ENCODE results near the gene SEMA3D. TPM values are rescaled to one million over a fixed set of nuclear protein-coding genes. Genes with fewer than 3 reads are reported as not detected.

SEMA3D gene
- total and polyA plus RNA-seq, 2 experiments from 2014 or later = 1.5 to 7.2 TPM

DNA sequence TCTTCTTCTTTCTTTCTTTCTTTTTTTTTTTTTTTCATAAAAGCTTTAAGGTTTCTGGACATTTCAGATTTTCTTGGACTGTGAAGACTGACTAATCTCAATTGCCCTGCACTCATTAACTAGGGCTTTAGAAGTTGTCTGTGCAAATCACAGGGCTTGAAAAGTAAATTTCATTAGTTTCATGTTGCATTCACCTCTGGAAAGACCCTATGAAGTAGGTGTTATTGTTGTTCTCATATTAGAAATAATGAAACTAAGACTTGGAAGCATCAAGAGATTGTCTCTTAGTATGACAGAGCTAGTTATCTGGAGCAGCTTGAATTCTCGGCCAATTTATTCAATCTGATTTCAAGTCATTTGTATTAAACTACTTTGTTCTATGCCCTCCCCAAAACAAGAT is 28.2 kb upstream of the SEMA3D start:
- Histone ChIP-seq H3K27me3 (ENCODE audit: insufficient read depth) (no peaks in the 10 kb centered on the region), H3K36me3 (ENCODE audit: insufficient read depth) (no peaks in the 10 kb centered on the region), H2AFZ (no peak overlapping the region), H3K79me2 (replicated peaks; ENCODE audit: insufficient read depth) (no peaks in the 10 kb centered on the region), H3K4me2 (no peak overlapping the region), H3K4me3 (no peak overlapping the region), H3K27ac (ENCODE audit: low read depth) (no peak overlapping the region), H3K4me1 (ENCODE audit: insufficient read depth) (no peaks in the 10 kb centered on the region), H4K20me1 (replicated peaks; ENCODE audit: insufficient read depth) (no peaks in the 10 kb centered on the region), H3K9me2 (ENCODE audit: insufficient read depth) (no peaks in the 10 kb centered on the region), H3F3A (replicated peaks; ENCODE audit: low read depth) (no peaks in the 10 kb centered on the region)
- Mint-ChIP-seq H3K27ac (no peak overlapping the region; the same call in 1 of the 2 replicates), H3K27me3 (ENCODE audit: insufficient read depth, low read depth, poor library complexity) (no peaks in the 10 kb centered on the region), H3K36me3 (ENCODE audit: low read depth) (no peaks in the 10 kb centered on the region), H3K4me1 (no peaks in the 10 kb centered on the region), H3K9me3 (no peaks in the 10 kb centered on the region), H3K4me3 (no peak overlapping the region)
- no peak for ATAC-seq
- no peak for DNase-seq (ENCODE audit: low spot score)
- no peak for TF ChIP-seq STAT1 (IDR thresholded peaks at IDR 0.05; ENCODE audit: unreplicated experiment)

DNA sequence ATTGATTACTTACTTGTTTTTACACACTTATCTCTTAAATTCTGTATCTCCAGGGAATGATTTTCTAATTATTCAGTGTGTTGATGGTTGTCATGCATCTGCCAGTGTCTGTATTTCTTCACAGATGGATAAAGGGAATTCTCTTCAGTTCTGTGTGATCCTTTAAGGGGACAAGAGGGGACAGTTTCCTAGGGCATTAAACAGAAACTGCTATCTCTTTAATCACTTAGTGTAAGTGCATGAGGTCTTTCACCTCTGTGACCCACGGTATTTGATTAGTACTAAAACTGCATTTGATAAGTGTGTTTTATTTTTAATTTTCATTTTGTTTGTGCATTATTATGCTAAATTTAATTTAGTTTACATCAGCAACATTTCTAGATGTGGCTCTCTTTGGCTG is 26.6 kb upstream of the SEMA3D start:
- no peaks in the 10 kb centered on the region for H3K4me1 ChIP-seq (ENCODE audit: insufficient read depth)
- no peak overlapping the region for H2AFZ ChIP-seq
- no peaks in the 10 kb centered on the region for H4K20me1 ChIP-seq (replicated peaks; ENCODE audit: insufficient read depth)
- no peaks in the 10 kb centered on the region for H3K79me2 ChIP-seq (replicated peaks; ENCODE audit: insufficient read depth)
- H3K27me3 Mint-ChIP-seq (ENCODE audit: insufficient read depth, low read depth, poor library complexity) = no peaks in the 10 kb centered on the region
- no peaks in the 10 kb centered on the region for H3K9me2 ChIP-seq (ENCODE audit: insufficient read depth)
- H3F3A ChIP-seq (replicated peaks; ENCODE audit: low read depth) = no peaks in the 10 kb centered on the region
- no peaks in the 10 kb centered on the region for H3K36me3 ChIP-seq (ENCODE audit: insufficient read depth)
- H3K27me3 ChIP-seq (ENCODE audit: insufficient read depth) = no peaks in the 10 kb centered on the region
- no peak overlapping the region for H3K4me2 ChIP-seq
- no peak overlapping the region for H3K4me3 ChIP-seq
- ATAC-seq (no peak), DNase-seq (ENCODE audit: low spot score) (no peak)
- no peaks in the 10 kb centered on the region for H3K36me3 Mint-ChIP-seq (ENCODE audit: low read depth)
- no peak overlapping the region for H3K27ac ChIP-seq (ENCODE audit: low read depth)
- no peak for TF ChIP-seq CREB1 (CRISPR knock-in tag; IDR thresholded peaks at IDR 0.05; ENCODE audit: low read depth)
- TF ChIP-seq, protein P1, sequence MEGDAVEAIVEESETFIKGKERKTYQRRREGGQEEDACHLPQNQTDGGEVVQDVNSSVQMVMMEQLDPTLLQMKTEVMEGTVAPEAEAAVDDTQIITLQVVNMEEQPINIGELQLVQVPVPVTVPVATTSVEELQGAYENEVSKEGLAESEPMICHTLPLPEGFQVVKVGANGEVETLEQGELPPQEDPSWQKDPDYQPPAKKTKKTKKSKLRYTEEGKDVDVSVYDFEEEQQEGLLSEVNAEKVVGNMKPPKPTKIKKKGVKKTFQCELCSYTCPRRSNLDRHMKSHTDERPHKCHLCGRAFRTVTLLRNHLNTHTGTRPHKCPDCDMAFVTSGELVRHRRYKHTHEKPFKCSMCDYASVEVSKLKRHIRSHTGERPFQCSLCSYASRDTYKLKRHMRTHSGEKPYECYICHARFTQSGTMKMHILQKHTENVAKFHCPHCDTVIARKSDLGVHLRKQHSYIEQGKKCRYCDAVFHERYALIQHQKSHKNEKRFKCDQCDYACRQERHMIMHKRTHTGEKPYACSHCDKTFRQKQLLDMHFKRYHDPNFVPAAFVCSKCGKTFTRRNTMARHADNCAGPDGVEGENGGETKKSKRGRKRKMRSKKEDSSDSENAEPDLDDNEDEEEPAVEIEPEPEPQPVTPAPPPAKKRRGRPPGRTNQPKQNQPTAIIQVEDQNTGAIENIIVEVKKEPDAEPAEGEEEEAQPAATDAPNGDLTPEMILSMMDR (conservative IDR thresholded peaks at IDR 0.05; ENCODE audit: low read depth in 2 of 2) = no peak
- TF ChIP-seq, protein P2, sequence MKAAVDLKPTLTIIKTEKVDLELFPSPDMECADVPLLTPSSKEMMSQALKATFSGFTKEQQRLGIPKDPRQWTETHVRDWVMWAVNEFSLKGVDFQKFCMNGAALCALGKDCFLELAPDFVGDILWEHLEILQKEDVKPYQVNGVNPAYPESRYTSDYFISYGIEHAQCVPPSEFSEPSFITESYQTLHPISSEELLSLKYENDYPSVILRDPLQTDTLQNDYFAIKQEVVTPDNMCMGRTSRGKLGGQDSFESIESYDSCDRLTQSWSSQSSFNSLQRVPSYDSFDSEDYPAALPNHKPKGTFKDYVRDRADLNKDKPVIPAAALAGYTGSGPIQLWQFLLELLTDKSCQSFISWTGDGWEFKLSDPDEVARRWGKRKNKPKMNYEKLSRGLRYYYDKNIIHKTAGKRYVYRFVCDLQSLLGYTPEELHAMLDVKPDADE (IDR thresholded peaks at IDR 0.05) = no peak
- no peak for TF ChIP-seq NANOG (IDR thresholded peaks at IDR 0.05; ENCODE audit: borderline replicate concordance)
- no peak for TF ChIP-seq JUNB (IDR thresholded peaks at IDR 0.05; ENCODE audit: unreplicated experiment)
- no peak for TF ChIP-seq EZH2phosphoT487 (IDR thresholded peaks at IDR 0.05; ENCODE audit: unreplicated experiment)
- no peak for TF ChIP-seq POLR2AphosphoS5 (IDR thresholded peaks at IDR 0.05; ENCODE audit: low read depth)
- H3K9me3 Mint-ChIP-seq = no peaks in the 10 kb centered on the region
- no peaks in the 10 kb centered on the region for H3K4me1 Mint-ChIP-seq
- no peak overlapping the region for H3K4me3 Mint-ChIP-seq
- H3K27ac Mint-ChIP-seq = no peak overlapping the region

DNA sequence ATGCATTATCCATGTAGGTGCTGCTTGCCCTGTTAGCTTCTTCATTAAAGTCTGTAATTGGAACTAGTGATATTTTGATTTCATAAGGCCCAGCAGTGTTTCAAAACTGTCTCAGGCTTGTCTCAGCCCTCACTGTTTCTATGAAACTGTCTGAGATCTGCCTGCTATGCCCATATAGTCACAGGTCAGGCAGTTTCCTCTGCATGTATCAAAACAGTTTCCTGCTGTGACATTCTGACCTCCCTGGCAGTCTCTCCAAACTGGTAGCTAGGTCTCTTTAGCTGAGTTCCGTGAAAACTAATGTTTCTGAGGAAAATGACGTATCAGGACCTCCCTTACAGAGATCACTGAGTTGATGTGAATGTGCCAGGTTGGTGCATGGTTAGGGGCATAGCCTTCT is 18.9 kb upstream of the SEMA3D start:
- ATAC-seq (no peak), DNase-seq (ENCODE audit: low spot score) (no peak)
- Histone ChIP-seq H3K36me3 (ENCODE audit: insufficient read depth) (no peaks in the 10 kb centered on the region; the same call in 1 of the 2 replicates), H3K4me1 (ENCODE audit: insufficient read depth) (no peaks in the 10 kb centered on the region), H4K20me1 (replicated peaks; ENCODE audit: insufficient read depth) (no peaks in the 10 kb centered on the region), H3F3A (replicated peaks; ENCODE audit: low read depth) (no peaks in the 10 kb centered on the region), H3K27me3 (ENCODE audit: insufficient read depth) (no peaks in the 10 kb centered on the region), H3K9me2 (ENCODE audit: insufficient read depth) (no peaks in the 10 kb centered on the region), H3K4me2 (no peak overlapping the region), H3K27ac (ENCODE audit: low read depth) (no peak overlapping the region), H3K4me3 (no peak overlapping the region), H2AFZ (peak overlapping the region; percentile 1; the same call in 1 of the 2 replicates), H3K79me2 (replicated peaks; ENCODE audit: insufficient read depth) (no peaks in the 10 kb centered on the region)
- H3K27me3 Mint-ChIP-seq (ENCODE audit: insufficient read depth, low read depth, poor library complexity) = no peaks in the 10 kb centered on the region
- H3K9me3 Mint-ChIP-seq = peaks cover 19% of the 10 kb centered on the region
- H3K4me3 Mint-ChIP-seq = no peak overlapping the region
- H3K36me3 Mint-ChIP-seq (ENCODE audit: low read depth) = peaks cover 15% of the 10 kb centered on the region; the same call in 2 of the 3 replicates
- H3K27ac Mint-ChIP-seq = no peak overlapping the region
- no peaks in the 10 kb centered on the region for H3K4me1 Mint-ChIP-seq
- TF ChIP-seq NANOG (IDR thresholded peaks at IDR 0.05; ENCODE audit: borderline replicate concordance) (no peak), ZNF114 (CRISPR knock-in tag; IDR thresholded peaks at IDR 0.05) (no peak), POLR2AphosphoS5 (IDR thresholded peaks at IDR 0.05; ENCODE audit: low read depth) (no peak), CREB1 (CRISPR knock-in tag; IDR thresholded peaks at IDR 0.05; ENCODE audit: low read depth) (no peak), JUNB (IDR thresholded peaks at IDR 0.05; ENCODE audit: unreplicated experiment) (no peak)
- TF ChIP-seq, protein P1 (conservative IDR thresholded peaks at IDR 0.05; ENCODE audit: low read depth in 2 of 2) = no peak
- TF ChIP-seq, protein P3, sequence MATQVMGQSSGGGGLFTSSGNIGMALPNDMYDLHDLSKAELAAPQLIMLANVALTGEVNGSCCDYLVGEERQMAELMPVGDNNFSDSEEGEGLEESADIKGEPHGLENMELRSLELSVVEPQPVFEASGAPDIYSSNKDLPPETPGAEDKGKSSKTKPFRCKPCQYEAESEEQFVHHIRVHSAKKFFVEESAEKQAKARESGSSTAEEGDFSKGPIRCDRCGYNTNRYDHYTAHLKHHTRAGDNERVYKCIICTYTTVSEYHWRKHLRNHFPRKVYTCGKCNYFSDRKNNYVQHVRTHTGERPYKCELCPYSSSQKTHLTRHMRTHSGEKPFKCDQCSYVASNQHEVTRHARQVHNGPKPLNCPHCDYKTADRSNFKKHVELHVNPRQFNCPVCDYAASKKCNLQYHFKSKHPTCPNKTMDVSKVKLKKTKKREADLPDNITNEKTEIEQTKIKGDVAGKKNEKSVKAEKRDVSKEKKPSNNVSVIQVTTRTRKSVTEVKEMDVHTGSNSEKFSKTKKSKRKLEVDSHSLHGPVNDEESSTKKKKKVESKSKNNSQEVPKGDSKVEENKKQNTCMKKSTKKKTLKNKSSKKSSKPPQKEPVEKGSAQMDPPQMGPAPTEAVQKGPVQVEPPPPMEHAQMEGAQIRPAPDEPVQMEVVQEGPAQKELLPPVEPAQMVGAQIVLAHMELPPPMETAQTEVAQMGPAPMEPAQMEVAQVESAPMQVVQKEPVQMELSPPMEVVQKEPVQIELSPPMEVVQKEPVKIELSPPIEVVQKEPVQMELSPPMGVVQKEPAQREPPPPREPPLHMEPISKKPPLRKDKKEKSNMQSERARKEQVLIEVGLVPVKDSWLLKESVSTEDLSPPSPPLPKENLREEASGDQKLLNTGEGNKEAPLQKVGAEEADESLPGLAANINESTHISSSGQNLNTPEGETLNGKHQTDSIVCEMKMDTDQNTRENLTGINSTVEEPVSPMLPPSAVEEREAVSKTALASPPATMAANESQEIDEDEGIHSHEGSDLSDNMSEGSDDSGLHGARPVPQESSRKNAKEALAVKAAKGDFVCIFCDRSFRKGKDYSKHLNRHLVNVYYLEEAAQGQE (IDR thresholded peaks at IDR 0.05; ENCODE audit: unreplicated experiment) = no peak

Measured in GM23338 (cell line).